Fibroblast of mammary gland (primary cell): ENCODE measurements around the gene SESN1.
"Not testable (repeated sequence)": the region's sequence is repeated elsewhere in the genome, so short reads cannot be mapped to it uniquely, and the experiment has no call there.

Source experiments
- DNase-seq: peaks from one replicate; pipeline ENCODE4 v3.0.0-alpha.2; 2010; ENCODE audit warnings: low read depth
- H3K4me3 ChIP-seq: 2 replicates; pipeline ENCODE4 v1.5.1; 2011; ENCODE audit warnings: low read depth, mild to moderate bottlenecking, low read length, moderate library complexity; ENCODE audit not compliant: control insufficient read depth
- TF ChIP-seq, protein P1 (sequence below): conservative IDR thresholded peaks from 2 replicates; pipeline ENCODE4 v1.5.1; 2011; ENCODE audit warnings: low read depth, low read length, inconsistent platforms; ENCODE audit not compliant: control insufficient read depth, insufficient read depth

SESN1 gene

DNA sequence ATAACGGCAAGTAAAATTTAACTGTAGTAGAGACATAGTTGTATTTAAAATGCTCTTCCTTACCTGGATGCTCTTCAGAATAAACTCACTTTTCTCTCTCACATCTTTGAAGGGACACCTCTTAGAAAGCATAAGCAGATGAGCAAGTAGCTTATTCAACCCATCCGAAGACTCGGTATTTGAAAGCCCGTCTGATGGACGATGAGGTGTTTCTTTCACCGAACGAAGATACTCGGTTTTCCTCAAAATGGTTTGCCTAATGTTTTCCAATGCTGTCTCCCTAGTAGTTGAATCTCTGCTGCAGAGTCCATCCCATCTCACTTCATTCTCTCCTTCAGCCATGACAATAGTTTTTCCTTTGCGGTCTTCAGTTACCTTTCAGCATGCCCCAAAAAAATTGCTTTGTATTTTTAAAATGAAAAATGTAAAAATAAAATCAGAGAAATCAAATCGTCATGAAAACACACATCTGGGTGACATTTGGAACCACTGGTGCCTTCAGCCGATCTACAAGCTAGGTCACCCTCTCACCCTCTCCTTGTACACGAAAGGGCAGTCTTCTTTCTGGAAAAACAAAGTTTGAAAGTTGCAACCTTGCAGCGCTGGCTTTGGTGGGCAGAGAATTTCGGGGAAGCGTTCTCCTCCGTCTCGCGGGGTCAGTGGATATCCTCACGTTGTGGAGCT is 772 bp downstream of the SESN1 start:
- peak; percentile 21 for DNase-seq
- H3K4me3 ChIP-seq = peak overlapping the region; percentile 86
- TF ChIP-seq, protein P1, sequence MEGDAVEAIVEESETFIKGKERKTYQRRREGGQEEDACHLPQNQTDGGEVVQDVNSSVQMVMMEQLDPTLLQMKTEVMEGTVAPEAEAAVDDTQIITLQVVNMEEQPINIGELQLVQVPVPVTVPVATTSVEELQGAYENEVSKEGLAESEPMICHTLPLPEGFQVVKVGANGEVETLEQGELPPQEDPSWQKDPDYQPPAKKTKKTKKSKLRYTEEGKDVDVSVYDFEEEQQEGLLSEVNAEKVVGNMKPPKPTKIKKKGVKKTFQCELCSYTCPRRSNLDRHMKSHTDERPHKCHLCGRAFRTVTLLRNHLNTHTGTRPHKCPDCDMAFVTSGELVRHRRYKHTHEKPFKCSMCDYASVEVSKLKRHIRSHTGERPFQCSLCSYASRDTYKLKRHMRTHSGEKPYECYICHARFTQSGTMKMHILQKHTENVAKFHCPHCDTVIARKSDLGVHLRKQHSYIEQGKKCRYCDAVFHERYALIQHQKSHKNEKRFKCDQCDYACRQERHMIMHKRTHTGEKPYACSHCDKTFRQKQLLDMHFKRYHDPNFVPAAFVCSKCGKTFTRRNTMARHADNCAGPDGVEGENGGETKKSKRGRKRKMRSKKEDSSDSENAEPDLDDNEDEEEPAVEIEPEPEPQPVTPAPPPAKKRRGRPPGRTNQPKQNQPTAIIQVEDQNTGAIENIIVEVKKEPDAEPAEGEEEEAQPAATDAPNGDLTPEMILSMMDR = no peak

DNA sequence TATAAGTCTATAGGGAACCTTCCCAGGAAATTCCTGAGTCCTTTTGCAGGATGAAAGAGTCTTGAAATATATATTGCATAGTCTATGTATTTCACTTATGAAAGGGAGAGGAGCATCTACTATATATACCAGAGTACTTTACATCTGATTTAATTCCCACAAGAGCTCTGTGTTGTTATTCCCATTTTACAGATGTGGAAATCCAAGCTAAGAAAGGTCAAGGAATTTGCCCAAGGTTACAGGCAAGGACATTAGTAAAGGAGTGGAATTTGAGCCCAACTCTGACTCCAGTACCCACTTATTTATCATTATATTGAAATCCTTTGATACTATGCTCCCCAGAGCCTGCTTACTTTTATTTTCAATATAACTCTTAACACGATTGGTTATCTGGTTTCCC is 2.6 kb downstream of the SESN1 start:
- TF ChIP-seq, protein P1 = no peak
- peak overlapping the region; percentile 86 for H3K4me3 ChIP-seq
- no peak for DNase-seq

DNA sequence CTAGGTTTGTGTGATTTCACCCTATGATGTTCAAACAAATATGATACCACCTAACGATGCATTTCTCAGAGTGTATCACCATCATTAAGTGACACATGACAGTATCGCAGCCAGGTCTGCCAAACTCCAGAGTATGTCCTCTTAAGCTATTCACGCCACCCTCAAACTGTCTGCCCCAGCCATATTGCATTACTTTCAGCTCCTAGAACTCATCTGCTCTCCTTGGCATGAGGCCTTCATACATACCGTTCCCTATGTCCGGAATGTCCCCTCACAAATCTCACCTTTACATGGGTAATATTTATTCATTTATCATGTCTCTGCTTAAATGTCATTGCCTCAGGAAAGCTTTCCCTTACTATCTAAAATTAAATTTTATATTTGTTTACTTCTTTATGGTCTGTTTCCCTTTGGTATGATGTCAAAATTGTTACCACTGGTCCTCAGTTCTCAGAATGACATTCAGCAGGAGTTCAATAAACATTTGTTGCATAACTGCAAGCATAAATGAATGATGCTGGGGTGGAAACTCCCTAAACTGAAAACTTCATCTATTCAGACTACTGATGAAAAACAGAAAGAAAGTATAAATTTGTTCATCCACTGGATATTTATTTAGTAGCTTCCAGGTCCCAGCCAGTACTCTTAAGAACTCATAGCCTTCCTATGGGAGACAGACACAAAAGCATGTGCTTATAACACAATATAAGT is 3.2 kb downstream of the SESN1 start:
- DNase-seq = no peak
- H3K4me3 ChIP-seq = no peak overlapping the region
- TF ChIP-seq, protein P1 = no peak

DNA sequence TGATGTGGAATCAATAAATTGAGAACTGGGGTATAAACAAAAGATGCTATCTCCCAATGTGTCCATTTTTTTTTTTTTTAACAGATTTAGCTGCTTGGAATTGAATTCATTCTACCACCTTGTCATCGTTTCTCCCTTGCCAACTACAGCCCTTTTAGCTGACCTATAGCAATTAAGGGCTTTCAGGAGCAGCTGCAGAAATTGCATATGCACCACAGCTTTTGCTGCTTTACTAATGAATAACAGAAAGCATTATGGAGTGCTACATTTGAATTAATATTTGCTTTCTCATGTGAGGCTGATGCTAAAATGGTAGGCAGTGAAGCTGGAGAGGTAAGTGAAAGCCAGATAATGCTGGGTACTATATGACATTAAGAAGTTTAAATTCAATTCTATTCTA is 5.7 kb downstream of the SESN1 start:
- no peak for DNase-seq
- TF ChIP-seq, protein P1 = no peak
- H3K4me3 ChIP-seq = no peak overlapping the region

DNA sequence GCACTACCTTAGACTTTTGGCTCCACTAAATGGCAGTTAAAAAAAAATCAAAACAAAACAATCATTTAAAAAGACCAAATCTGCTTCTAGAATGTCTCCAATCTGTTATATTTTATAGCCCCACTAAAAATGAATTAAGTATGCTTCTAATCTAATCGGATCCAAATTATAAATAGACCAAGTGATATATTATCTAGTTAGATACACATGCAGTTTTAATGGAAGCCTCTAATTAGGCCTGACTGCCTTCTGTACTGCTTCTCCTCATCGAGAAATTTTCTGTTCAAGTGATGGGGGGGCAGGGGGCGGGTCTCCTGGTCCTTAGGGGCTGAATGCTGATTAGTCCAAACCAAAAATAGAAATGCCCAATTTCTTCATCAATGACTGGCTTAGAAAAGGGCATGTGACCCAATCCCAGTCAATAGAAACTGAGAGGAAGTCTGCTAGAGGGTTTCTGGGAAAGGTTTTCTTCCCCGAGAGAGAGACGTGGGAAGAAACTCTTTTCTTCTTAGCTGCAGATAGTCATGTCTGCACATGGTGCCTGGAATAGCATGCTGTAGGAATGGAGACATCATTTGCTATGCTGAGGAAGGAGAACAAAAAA is 6.9 kb downstream of the SESN1 start:
- DNase-seq = no peak
- TF ChIP-seq, protein P1 = no peak
- H3K4me3 ChIP-seq = no peak overlapping the region

DNA sequence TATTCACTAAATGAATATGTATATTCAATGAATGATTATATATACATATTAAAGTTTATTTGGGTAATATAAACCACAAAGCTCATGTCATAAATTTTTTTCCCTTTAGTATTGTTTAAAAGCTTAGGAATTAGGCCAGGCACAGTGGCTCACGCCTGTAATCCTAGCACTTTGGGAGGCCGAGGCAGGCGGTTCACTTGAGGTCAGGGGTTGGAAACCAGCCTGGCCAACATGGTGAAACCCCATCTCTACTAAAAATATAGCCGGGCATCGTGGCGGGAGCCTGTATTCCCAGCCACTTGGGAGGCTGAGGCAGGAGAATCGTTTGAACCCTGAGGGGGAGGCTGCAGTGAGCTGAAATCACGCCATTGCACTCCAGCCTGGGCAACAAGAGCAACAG is 10.5 kb downstream of the SESN1 start:
- not testable (repeated sequence) for H3K4me3 ChIP-seq, DNase-seq

DNA sequence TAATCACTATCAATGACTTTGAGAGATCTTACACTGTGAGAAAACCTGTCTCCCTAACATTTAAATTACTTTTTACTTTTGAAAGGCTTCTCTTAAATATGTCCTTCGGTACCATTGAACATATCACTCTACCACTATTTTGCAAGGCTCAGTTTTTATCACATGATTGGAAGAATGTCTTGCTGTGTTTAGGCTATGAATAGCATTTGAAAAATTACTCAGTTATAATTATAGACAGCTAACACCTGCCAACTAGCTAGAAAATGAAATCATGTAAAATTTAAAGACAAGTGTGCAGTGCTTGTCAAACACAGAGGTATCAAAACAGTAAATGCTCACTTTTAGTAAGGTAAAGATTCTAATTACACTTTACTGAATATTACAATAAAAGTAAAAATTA is 11.0 kb downstream of the SESN1 start:
- H3K4me3 ChIP-seq = no peak overlapping the region
- TF ChIP-seq, protein P1 = no peak
- DNase-seq = no peak
